Measurements from ENCODE around the gene ALPG.

The ALPG gene

GRCh38 chr2:232386490-232386739 is 20.2 kb upstream of the ALPG start:
- H3K4me3 ChIP-seq (ENCODE audit: low read depth in 1 of 2, low read length in 2 of 2), result no peak overlapping the region
- H3K9ac ChIP-seq (ENCODE audit: low read depth, low read length), result no peak overlapping the region
- peaks cover 6% of the 10 kb centered on the region for H3K27me3 ChIP-seq (ENCODE audit: insufficient read depth, low read length, poor library complexity)
- no peaks in the 10 kb centered on the region for H3K36me3 ChIP-seq (ENCODE audit: insufficient read depth, low read length)
- no peaks in the 10 kb centered on the region for H3K9me3 ChIP-seq (ENCODE audit: insufficient read depth, low read length, severe bottlenecking)
- ATAC-seq (ENCODE audit: insufficient read depth, low read depth), result no peak
- no peak overlapping the region for H2AFZ ChIP-seq (ENCODE audit: low read depth, low read length)
- no peak for DNase-seq
- H3K27ac ChIP-seq (ENCODE audit: low read length), result no peak overlapping the region
- no peaks in the 10 kb centered on the region for H3K4me1 ChIP-seq (ENCODE audit: insufficient read depth, low read length)
- no peak overlapping the region for H3K4me2 ChIP-seq (ENCODE audit: insufficient read depth, low read length)
- no peaks in the 10 kb centered on the region for H3K79me2 ChIP-seq (ENCODE audit: insufficient read depth, low read length)
- TF ChIP-seq CTCF (IDR thresholded peaks at IDR 0.05; ENCODE audit: borderline replicate concordance, extremely low read depth, low read length, poor library complexity, severe bottlenecking) (no peak), EZH2 (IDR thresholded peaks at IDR 0.05; ENCODE audit: borderline replicate concordance, low read depth, low read length, severe bottlenecking) (no peak)
- no peaks in the 10 kb centered on the region for H4K20me1 ChIP-seq (ENCODE audit: insufficient read depth, low read length)

- no peak for TF ChIP-seq EZH2 (IDR thresholded peaks at IDR 0.05; ENCODE audit: borderline replicate concordance, low read depth, low read length, severe bottlenecking)
- no peak for TF ChIP-seq CTCF (IDR thresholded peaks at IDR 0.05; ENCODE audit: borderline replicate concordance, extremely low read depth, low read length, poor library complexity, severe bottlenecking)
- Histone ChIP-seq H3K4me1 (ENCODE audit: insufficient read depth, low read length) (no peaks in the 10 kb centered on the region), H3K4me3 (ENCODE audit: low read depth in 1 of 2, low read length in 2 of 2) (no peak overlapping the region), H3K9ac (ENCODE audit: low read depth, low read length) (no peak overlapping the region), H3K79me2 (ENCODE audit: insufficient read depth, low read length) (no peaks in the 10 kb centered on the region), H3K27me3 (ENCODE audit: insufficient read depth, low read length, poor library complexity) (peaks cover 6% of the 10 kb centered on the region), H2AFZ (ENCODE audit: low read depth, low read length) (no peak overlapping the region), H3K4me2 (ENCODE audit: insufficient read depth, low read length) (no peak overlapping the region), H3K9me3 (ENCODE audit: insufficient read depth, low read length, severe bottlenecking) (no peaks in the 10 kb centered on the region), H3K27ac (ENCODE audit: low read length) (no peak overlapping the region), H3K36me3 (ENCODE audit: insufficient read depth, low read length) (no peaks in the 10 kb centered on the region), H4K20me1 (ENCODE audit: insufficient read depth, low read length) (no peaks in the 10 kb centered on the region)
- ATAC-seq (ENCODE audit: insufficient read depth, low read depth) (no peak), DNase-seq (no peak)
Measured at GRCh38 chr2:232386740-232387450, 19.7 kb upstream of the ALPG start.

- TF ChIP-seq CTCF (IDR thresholded peaks at IDR 0.05; ENCODE audit: borderline replicate concordance, extremely low read depth, low read length, poor library complexity, severe bottlenecking) (no peak), EZH2 (IDR thresholded peaks at IDR 0.05; ENCODE audit: borderline replicate concordance, low read depth, low read length, severe bottlenecking) (no peak)
- Histone ChIP-seq H3K27me3 (ENCODE audit: insufficient read depth, low read length, poor library complexity) (peaks cover 6% of the 10 kb centered on the region), H3K4me3 (ENCODE audit: low read depth in 1 of 2, low read length in 2 of 2) (no peak overlapping the region), H3K4me2 (ENCODE audit: insufficient read depth, low read length) (no peak overlapping the region), H2AFZ (ENCODE audit: low read depth, low read length) (no peak overlapping the region), H3K9ac (ENCODE audit: low read depth, low read length) (no peak overlapping the region), H3K36me3 (ENCODE audit: insufficient read depth, low read length) (no peaks in the 10 kb centered on the region), H3K79me2 (ENCODE audit: insufficient read depth, low read length) (no peaks in the 10 kb centered on the region), H3K9me3 (ENCODE audit: insufficient read depth, low read length, severe bottlenecking) (no peaks in the 10 kb centered on the region), H3K4me1 (ENCODE audit: insufficient read depth, low read length) (no peaks in the 10 kb centered on the region), H3K27ac (ENCODE audit: low read length) (no peak overlapping the region), H4K20me1 (ENCODE audit: insufficient read depth, low read length) (no peaks in the 10 kb centered on the region)
- ATAC-seq (ENCODE audit: insufficient read depth, low read depth), result no peak
- no peak for DNase-seq
Measured at GRCh38 chr2:232387451-232388171, 19.0 kb upstream of the ALPG start.

All from DND-41 (cell line).